ENCODE measurements around the gene DIPK1B.

- TF ChIP-seq MAX (IDR thresholded peaks at IDR 0.05; ENCODE audit: insufficient read depth, insufficient read length) (no peak), CTCF (IDR thresholded peaks at IDR 0.05; ENCODE audit: extremely low read depth in 1 of 2, insufficient read depth in 1 of 2, low read depth in 1 of 2, low read length in 2 of 2) (no peak), POLR2AphosphoS5 (IDR thresholded peaks at IDR 0.05; ENCODE audit: insufficient read depth, low read depth, low read length) (no peak), POLR2A (IDR thresholded peaks at IDR 0.05; ENCODE audit: low read depth, low read length) (peak; percentile 61), JUN (IDR thresholded peaks at IDR 0.05; ENCODE audit: borderline replicate concordance, insufficient read depth, insufficient read length, low read depth) (no peak)
Measured at GRCh38 chr9:136726118-136726517, 13.7 kb downstream of the DIPK1B start.
